ENCODE data around the gene P3H2. TPM values are rescaled to one million over a fixed set of nuclear protein-coding genes. Genes with fewer than 3 reads are reported as not detected.

Gene P3H2
- total RNA-seq, 4 donors from 2014 or later, result 0.70 to 23.1 (median 7.5) TPM

GRCh38 chr3:190048932-190049441, 71.7 kb downstream of the P3H2 start:
- peaks cover 0 to 7% (median 0%) of the 10 kb centered on the region in 4 donors for H3K4me1 ChIP-seq
- no peak overlapping the region for H3K4me3 ChIP-seq
- no peak overlapping the region for H3K27ac ChIP-seq
- DNase-seq, result no peak
- TF ChIP-seq POLR2A (IDR thresholded peaks at IDR 0.05), result no peak
- no peak for TF ChIP-seq CTCF (IDR thresholded peaks at IDR 0.05)
- H3K27me3 ChIP-seq, result no peaks in the 10 kb centered on the region
- no peaks in the 10 kb centered on the region for H3K36me3 ChIP-seq
- no peaks in the 10 kb centered on the region for H3K9me3 ChIP-seq

- TF ChIP-seq CTCF (IDR thresholded peaks at IDR 0.05), result no peak
- TF ChIP-seq POLR2A (IDR thresholded peaks at IDR 0.05), result no peak
- no peaks in the 10 kb centered on the region for H3K9me3 ChIP-seq
- peak overlapping the region in 1 of 4 donors; percentile 25 for H3K27ac ChIP-seq
- no peak overlapping the region for H3K4me3 ChIP-seq
- H3K27me3 ChIP-seq, result no peaks in the 10 kb centered on the region
- H3K36me3 ChIP-seq, result no peaks in the 10 kb centered on the region
- H3K4me1 ChIP-seq, result peaks cover 0 to 10% (median 0%) of the 10 kb centered on the region in 4 donors
- no peak for DNase-seq
Measured at GRCh38 chr3:190044974-190045373, 75.7 kb downstream of the P3H2 start.

GRCh38 chr3:190044142-190044541, 76.6 kb downstream of the P3H2 start:
- peak overlapping the region in 1 of 4 donors; percentile 38 for H3K27ac ChIP-seq
- H3K36me3 ChIP-seq, result no peaks in the 10 kb centered on the region
- H3K27me3 ChIP-seq, result no peaks in the 10 kb centered on the region
- peaks cover 0 to 10% (median 0%) of the 10 kb centered on the region in 4 donors for H3K4me1 ChIP-seq
- no peak overlapping the region for H3K4me3 ChIP-seq
- no peak for TF ChIP-seq POLR2A (IDR thresholded peaks at IDR 0.05)
- TF ChIP-seq CTCF (IDR thresholded peaks at IDR 0.05), result no peak
- DNase-seq, result no peak
- no peaks in the 10 kb centered on the region for H3K9me3 ChIP-seq

- TF ChIP-seq CTCF (IDR thresholded peaks at IDR 0.05), result no peak
- TF ChIP-seq POLR2A (IDR thresholded peaks at IDR 0.05), result no peak
- no peak for DNase-seq
- H3K4me1 ChIP-seq, result peaks cover 0 to 10% (median 0%) of the 10 kb centered on the region in 4 donors
- no peaks in the 10 kb centered on the region for H3K36me3 ChIP-seq
- H3K4me3 ChIP-seq, result no peak overlapping the region
- H3K9me3 ChIP-seq, result no peaks in the 10 kb centered on the region
- H3K27me3 ChIP-seq, result no peaks in the 10 kb centered on the region
- peak overlapping the region in 1 of 4 donors; percentile 38 for H3K27ac ChIP-seq
Measured at GRCh38 chr3:190043741-190044140, 77.0 kb downstream of the P3H2 start.

- Histone ChIP-seq H3K4me3 (no peak overlapping the region), H3K36me3 (no peaks in the 10 kb centered on the region), H3K27ac (no peak overlapping the region), H3K9me3 (no peaks in the 10 kb centered on the region), H3K27me3 (no peaks in the 10 kb centered on the region), H3K4me1 (peaks cover 0 to 10% (median 0%) of the 10 kb centered on the region in 4 donors)
- no peak for TF ChIP-seq POLR2A (IDR thresholded peaks at IDR 0.05)
- TF ChIP-seq CTCF (IDR thresholded peaks at IDR 0.05), result no peak
- no peak for DNase-seq
Measured at GRCh38 chr3:190042558-190042957, 78.1 kb downstream of the P3H2 start.
